Astrocyte of the cerebellum (primary cell): Measurements from ENCODE around the gene PCSK9.

Experiments used
- DNase-seq: peaks from one replicate; pipeline ENCODE4 v3.0.0-alpha.2; 2011; ENCODE audit warnings: low read depth
- H3K4me3 ChIP-seq: 2 replicates; pipeline ENCODE4 v1.5.1; 2011; ENCODE audit warnings: mild to moderate bottlenecking, low read depth, low read length, moderate library complexity
- in situ Hi-C: cut with HindIII; loops from 2 replicates; pipeline ENCODE4 v1.10.0; 2017; ENCODE audit warnings: low sequenced_read_pairs
- TF ChIP-seq, protein P1 (sequence below): IDR thresholded peaks from 2 replicates; pipeline ENCODE4 v1.5.1; 2012; ENCODE audit warnings: low read length, low read depth, moderate library complexity, mild to moderate bottlenecking; ENCODE audit errors: missing control alignments

The PCSK9 gene

DNA sequence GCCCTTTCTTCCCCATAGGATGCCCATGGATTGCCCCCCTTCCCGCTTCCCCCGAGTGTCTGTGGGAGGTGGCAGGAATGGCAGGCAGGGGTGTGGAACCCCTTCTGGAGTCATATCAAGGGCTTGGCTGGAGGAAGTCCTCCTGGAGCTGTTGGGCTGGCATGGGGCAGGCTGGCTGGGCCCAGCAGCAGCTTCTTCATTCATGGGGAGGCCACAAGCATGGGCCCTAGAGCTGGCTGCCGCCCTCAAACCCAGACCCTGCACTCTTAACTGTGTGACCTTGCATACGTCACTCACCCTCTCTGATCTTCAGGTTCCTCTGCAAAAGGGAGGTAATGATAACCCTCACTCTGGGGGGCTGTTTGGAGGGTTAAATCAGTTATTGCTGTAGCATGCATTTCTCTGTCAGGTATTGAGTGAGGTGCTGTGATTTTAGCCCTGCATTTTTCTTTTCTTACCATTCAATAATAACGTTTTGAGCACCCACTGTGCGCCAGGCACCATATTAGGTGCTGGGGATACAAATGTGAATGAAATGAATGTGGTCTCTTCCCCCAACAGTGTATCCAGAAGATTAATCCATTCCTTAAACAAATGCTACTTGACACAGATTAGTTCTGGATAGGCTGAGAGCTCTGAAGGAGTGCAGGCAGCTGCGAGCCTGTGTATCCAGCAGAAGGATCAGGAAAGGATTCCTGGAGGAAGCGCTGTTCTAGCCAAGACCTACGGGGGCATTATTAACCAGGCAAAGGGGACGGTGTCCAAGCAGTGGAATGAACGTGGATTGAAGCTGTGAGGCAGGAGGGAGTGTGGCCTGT is 9.3 kb downstream of the PCSK9 start:
- in situ Hi-C loops = no loop called here
- TF ChIP-seq, protein P1, sequence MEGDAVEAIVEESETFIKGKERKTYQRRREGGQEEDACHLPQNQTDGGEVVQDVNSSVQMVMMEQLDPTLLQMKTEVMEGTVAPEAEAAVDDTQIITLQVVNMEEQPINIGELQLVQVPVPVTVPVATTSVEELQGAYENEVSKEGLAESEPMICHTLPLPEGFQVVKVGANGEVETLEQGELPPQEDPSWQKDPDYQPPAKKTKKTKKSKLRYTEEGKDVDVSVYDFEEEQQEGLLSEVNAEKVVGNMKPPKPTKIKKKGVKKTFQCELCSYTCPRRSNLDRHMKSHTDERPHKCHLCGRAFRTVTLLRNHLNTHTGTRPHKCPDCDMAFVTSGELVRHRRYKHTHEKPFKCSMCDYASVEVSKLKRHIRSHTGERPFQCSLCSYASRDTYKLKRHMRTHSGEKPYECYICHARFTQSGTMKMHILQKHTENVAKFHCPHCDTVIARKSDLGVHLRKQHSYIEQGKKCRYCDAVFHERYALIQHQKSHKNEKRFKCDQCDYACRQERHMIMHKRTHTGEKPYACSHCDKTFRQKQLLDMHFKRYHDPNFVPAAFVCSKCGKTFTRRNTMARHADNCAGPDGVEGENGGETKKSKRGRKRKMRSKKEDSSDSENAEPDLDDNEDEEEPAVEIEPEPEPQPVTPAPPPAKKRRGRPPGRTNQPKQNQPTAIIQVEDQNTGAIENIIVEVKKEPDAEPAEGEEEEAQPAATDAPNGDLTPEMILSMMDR = no peak
- DNase-seq = no peak
- no peak overlapping the region for H3K4me3 ChIP-seq

DNA sequence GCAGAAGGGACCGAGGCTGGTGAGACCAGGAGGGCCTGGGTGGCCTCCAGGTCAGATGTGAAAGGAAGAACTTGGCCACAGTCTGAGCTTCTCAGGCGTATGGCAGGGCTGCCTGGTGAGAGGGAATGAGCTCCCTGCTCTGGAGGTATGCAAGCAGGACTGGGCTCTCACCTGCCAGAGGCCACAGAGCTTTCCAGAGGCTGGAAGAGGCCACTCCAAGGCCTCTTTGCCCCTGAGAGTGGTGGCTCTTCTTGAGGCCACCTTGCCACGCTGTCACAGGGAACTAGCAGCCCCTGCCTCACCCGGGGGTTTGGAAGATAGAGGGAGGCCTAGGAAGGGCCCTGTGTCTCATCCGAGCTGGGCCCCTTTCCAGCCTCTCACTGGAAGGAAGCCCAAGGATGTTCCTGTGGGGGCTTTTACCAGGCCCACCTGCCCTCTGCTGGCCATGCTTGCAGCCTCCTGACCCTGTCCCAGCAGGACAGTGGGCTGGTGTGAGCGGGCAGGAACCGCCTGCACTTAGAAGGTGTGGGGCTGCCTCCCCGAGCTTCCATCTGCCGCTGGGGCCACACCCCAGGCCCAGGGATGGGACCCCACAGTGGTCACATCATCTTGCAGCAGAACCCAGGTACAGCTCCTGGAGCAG is 10.0 kb downstream of the PCSK9 start:
- H3K4me3 ChIP-seq = no peak overlapping the region
- in situ Hi-C loops = no loop called here
- no peak for DNase-seq
- TF ChIP-seq, protein P1 = no peak

DNA sequence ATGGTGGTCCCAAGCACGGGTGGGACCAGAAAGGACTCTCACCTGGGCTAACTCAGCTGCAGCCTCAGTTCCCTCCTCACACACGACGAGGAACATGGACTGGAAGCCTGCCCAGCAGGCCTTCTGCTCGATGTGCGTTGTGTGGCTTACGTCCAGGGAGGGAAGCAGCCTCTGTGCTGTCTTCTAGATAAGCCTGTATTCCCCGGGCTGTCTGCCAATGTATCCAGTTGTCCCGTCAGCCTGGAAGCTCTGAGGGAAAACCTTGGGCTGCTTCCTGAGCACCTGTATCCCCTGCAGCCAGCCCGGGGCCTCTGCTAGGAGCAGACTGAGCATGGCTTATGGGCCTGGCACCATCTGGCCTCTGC is 10.5 kb downstream of the PCSK9 start:
- TF ChIP-seq, protein P1 = no peak
- H3K4me3 ChIP-seq = no peak overlapping the region
- no peak for DNase-seq
- in situ Hi-C loops = no loop called here

DNA sequence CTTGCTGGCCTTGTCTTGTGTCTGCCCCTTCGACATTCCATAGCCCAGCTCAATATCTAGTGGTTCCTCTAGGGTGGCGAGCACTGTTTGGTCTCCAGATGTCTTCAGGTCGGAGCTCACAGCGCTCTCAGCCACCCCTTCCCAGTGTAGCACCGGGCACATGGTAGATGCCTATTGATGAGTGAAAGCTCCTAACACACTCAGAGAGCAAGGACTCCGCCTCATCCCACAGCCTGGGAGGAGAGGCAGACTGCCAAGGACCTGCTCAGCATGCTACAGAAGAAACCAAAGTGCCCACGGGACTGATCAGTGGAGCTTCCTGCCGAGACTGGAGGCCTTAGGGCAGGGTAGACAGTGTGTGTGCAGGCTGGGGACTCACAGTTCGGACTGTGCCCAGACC is 10.9 kb downstream of the PCSK9 start:
- no peak overlapping the region for H3K4me3 ChIP-seq
- TF ChIP-seq, protein P1 = no peak
- peak; percentile 83 for DNase-seq
- in situ Hi-C loops = no loop called here

DNA sequence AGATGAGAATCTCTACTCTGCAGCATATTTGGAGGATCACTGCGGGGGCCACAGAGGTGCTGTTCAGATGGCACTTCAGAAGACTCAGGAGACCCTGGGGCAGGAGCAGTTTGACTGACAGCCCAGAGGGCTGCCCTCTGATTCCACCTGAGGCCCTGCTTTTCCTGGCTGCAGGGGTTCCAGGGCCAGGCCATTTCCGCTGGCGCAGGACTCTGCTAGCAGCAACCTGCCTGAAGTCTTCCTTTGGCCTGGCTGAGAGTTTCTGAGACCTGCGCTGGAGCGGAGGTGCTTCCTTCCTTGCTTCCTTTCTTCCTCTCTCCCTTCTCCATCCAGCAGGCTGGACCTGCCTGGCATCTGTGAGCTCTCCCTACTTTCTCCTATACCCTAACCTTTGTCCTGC is 11.8 kb downstream of the PCSK9 start:
- in situ Hi-C loops = no loop called here
- TF ChIP-seq, protein P1 = no peak
- no peak for DNase-seq
- H3K4me3 ChIP-seq = no peak overlapping the region

DNA sequence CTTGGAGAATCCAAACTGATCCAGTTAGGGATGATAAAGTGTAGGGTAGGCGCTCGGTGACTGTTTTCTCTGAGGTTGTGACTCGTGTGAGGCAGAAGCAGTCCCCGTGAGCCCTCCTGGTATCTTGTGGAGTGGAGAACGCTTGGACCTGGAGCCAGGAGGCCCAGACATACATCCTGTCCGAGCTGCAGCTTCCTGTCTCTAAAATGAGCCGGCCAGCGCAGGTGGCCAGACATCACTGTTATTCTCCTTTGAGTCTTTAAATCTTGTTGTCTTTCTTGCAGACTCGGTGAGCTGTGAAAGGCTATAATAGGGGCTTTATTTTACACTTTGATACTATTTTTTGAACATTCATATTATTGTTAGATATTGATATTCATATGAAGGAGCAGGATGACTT is 12.3 kb downstream of the PCSK9 start:
- no peak for DNase-seq
- TF ChIP-seq, protein P1 = no peak
- H3K4me3 ChIP-seq = no peak overlapping the region
- in situ Hi-C loops = no loop called here
